Activated gamma-delta T cell treated with anti-CD3 and anti-CD28 coated beads, Interleukin-2, amount 50 U/mL, for 16 hours (primary cell): ENCODE measurements around the gene ASB9.
"Not testable (repeated sequence)": the region's sequence is repeated elsewhere in the genome, so short reads cannot be mapped to it uniquely, and the experiment has no call there.

Experiments
- DNase-seq: peaks from one replicate; pipeline ENCODE4 v3.0.0-alpha.2; 2020; ENCODE audit warnings: low read depth

Gene ASB9

DNA sequence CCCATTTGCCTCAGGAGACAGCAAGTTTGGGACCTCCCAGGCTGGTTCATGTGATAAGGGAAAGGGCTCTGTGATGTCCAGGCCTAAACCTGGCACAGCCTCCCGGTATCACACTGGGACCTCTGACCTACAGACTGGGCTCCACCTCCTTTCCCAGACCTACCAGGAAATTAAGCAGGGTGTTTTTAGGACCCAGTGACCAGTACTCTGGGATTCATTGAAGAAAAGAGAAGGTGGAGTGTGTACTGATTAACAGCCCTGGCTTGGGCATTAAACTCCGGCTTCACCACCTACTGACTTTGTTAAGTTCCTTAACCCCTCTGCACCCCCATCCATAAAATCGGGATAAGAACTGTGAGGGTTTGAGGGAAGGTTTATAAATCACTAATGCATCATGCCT, 28.6 kb downstream of the ASB9 start:
- DNase-seq = no peak

DNA sequence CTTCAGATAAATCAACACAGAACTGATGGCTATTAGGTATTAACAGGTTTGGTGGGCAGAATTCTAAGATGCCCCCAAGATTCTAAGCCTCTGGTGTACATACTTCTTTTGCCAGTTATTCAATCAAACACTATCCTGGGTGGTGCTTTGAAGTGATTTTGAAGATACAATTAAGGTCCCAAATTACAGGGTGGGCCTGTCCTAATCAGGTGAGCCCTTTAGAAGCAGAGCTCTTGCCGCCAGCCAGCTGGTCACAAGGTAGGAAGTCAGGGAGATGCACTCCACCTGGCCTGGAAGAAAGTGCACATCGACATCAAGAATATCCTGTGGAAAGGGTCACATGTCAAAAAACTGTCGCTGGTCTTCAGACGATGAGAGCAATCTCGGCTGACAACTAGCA, 29.5 kb downstream of the ASB9 start:
- no peak for DNase-seq

DNA sequence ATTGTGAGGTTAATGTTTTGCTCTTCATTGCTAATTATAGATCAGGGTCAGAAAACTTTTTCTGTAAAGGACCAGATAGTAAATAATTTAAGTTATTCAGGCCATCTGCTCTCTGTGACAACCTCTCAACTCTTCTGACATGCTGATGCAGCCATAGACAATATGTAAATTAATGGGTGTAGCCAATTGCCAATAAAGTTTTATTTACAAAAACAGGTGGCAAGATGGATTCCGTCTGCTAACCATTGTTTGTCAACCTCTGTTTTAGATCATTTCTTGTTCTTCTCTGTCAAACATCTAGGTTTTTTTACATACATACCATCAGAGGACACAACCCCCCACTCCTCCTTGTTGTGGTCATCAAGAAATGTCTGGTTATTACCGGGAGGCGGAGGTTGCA, 33.7 kb downstream of the ASB9 start:
- DNase-seq = no peak

DNA sequence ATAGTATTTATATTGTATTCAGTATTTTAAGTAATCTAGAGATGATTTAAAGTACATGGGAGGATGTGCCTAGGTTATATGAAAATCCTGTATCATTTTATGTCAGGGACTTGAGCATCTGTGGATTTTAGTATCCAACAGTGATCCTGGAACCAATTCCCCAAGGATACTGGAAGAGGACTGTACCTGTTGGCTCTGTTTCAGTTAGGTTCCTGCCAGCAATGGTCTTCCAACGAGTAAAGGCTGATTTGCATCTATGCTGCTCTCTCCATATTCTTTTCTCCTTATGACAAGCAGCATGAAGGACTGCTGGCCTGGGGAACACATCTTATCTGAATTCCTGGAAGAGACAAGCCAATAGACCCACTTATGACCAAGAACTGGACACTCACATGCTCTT, 34.9 kb downstream of the ASB9 start:
- DNase-seq = no peak

DNA sequence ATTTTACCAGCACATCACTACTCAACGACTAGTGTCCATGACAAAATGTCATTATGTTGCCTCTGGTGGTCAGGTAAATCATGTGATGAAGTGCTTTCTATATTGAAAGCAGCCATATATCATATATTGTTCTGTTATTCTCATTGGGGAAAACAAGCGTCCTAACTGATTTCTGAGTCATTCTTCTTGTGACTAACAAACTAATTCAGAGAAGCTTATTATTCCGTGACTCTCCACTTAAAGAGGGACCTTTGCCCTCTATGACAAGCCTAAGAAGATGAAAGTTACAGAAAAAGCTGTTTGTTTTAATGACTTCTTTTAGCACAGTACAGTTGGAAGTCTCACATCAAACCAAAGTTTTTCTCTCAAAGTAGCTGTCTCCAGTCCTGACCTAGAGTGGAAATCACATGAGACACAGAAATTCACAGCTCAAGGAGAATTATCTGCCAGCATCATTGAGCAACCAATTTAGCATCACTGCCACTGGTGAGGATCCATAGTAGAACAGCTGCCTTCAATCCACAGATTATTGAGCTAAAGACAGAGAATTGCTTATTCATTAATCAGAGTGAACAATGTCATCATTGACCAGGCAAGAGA, 36.4 kb downstream of the ASB9 start:
- no peak for DNase-seq

DNA sequence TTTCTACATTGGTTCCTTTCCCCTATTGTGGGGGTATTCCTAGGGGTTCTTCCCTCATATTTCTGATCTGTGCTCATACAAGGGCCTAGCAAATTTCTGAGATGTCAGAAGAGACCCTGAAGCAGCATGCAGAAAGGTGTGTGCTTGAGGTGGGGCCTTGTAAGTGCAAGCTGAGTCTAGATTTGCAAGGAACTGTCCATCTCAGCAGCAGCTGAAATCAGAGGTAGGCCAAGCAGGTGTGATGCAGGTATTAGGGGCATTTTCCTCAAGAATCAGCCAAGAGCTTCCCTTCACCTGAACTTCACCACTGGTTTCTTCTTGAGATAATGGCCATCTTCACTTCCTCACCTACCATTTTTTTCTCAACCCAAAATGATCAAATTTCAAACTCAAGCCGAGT, 45.1 kb downstream of the ASB9 start:
- no peak for DNase-seq

DNA sequence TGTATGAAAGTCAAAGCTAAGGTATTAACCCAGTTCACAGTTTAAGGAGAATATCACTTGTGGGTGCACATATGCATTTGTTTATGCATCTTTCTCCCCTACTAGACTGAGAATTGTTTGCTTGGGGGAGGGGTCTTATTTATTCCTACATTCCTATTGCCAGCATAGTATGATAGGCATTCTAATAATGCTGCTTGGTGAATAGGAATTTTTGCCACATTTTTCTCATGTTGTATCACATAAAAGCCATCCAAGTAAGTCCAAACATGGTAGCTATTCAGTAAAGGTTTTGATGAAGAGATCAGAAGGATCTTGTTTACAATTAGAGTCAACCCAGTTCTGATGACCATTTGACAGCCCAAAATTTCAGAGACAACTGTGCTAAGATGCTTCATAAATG, 48.6 kb downstream of the ASB9 start:
- DNase-seq = no peak

DNA sequence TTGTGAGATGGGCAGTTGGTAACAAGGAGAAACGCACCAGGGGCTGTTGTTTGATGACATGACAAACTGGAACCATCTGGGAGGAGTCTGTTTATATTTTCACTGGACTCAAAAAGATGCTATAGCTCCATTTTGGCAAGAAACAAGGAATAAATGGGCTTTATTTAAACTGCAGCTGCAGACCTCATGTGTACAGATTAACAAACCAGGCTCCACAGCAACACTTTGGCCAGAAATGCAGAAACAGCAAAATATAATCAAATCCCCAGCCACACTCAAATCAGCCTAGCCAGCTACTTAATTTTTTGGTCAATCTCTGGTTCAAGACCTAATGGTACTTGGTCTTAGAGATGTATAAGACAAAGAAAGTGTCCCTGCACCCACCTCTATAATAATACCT, 52.7 kb downstream of the ASB9 start:
- DNase-seq = no peak

DNA sequence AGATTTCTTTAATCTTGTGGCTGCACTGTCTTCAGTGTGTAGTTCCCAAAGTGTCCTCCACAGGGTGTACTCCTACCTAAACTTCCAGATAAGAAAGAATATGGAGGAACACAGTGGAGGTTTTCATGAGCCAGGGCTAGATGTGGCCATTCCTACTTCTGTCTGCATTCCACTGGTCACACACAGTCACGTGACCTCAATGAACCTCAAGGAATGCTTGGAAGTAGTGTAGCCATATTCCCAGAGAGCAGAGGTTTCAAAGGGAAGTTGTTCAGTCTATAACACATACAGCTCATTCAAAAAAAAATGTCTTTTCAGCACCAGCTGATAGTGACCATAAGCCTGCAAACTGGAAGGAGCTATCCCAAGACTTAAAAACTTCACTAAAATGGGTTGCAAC, 53.6 kb downstream of the ASB9 start:
- DNase-seq = no peak

DNA sequence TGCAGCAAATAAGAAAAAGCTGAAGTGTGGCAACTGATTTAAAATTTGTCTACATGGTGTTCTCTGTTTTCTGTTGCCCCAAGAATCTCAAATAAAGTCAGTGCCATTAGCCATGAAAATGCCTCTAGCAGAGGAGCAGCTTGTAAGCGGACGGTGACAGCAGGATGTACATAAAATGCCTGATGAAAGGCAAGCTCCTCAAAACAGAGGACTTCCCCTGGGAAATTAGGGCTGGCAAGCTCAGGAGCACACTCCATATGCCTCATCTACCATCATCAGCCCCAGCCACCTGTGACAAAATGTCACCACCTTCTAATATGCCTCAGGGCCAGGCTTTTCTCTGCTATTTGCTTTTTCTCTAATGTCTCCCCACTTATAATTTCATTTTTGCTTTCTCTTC, 54.5 kb downstream of the ASB9 start:
- no peak for DNase-seq

DNA sequence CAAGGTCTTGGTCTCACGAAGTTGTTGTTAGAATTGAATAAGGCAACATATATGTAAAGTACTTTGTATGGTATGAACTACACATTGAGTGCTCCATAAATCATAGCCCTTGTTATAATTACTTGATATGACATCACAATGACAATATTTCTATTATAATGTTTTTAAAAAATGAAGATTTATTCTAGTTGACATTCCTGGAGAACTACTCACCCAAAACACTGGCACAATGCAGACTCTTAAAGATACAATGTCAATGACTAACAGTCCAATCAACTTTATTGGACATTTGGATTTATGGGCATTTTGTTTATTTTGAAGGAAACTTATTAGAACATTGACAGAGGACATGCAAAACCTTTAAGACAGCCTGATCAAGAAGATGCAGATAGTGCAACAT, 55.3 kb downstream of the ASB9 start:
- no peak for DNase-seq

DNA sequence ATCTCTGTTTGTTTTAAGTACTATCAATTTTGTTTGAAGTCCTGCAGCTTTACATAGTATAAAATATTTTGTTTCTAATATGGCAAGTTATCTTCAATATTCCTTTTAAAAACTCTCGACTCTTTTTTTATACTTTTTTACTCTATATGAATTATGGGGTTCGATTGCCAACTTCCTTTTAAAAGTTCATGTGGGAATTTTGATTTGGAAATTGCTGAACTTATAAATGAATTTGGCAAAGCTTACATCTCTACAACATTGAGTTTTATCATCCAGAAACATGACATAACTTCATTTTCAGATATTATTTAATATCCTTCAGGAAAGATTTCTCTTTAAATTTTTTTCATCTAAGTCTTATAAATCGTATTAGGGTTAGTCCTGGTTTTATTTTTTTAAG, 60.8 kb downstream of the ASB9 start:
- no peak for DNase-seq

DNA sequence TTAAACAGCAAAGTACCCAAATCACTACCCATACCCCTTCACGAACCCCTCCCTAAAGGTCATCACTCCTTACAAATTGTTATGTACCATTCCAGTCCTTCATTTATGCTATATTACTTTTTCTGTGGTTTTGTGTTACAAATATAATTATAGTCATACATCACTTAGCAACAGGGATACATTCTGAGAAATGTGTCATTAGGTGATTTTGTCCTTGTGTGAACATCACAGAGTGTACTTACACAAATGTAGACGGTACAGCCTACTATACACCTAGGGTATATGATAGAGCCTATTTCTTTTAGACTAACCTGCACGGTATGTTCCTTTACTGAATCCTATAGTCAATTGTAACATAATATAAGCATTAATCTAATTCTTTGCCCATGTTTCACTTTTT, 61.9 kb downstream of the ASB9 start:
- DNase-seq = no peak

DNA sequence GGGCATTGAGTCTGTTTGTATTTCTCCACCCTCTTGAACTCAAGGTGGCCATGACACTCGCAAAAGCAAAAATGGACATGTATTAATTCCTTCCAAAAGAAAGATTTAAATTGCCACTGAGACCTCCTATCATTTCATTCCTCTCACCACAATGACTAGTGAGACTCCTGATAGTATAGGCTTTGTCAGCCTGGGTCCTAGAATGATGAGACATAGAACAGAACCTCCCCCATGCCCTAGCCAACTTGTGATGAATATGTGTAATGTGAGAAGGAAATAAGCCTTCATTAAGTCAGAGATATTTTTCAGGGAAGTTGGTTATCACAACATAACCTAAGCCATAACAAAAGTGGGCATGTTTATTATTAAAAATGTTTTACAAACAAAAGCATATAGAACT, 62.5 kb downstream of the ASB9 start:
- DNase-seq = no peak

DNA sequence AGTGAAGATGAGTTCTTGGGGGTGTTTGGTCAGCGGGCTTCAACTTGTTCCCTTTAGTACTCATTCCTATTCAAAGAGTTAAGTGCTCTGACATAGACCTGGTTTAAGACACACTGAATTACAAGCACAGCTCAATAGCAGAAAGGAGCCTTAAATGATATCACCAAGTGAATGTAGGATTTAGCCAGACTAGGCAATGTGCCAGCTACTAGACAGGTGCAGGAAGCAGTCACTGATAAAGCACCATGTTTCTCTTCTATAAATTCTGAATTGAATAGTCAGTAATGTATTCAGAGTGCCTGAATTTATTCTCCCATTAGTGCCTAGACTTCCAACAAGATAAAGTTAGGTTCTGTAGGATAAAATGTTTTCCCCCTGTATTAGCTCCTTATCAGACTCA, 63.6 kb downstream of the ASB9 start:
- DNase-seq = no peak

DNA sequence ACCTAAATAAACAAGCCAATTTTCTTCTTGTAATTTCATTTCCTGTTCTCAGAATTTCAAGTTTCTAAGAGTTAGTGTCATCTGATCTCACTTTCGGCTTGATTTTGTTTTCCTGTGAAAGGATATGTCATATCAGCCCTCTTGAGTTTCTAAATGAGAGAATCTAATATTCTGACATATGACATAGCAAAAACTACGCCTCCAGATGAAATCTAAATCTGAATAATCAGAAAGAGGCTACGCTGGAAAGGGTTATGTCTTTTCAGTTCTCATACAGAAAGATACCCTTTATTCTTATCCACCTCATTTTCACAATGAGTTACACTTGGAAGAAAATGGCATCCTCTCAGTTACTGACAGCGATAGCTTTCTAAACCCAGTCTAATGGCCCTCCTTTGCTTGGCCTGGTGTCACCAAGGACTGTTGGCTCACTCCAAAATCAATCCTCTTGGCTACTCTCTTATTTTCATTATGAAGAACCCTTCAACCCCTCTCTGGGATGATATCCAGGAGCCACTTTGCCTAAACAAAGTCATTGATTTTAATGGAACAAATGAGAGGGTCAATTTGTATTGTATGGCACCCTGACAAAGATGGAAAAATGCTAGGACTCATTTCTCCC, 65.6 kb downstream of the ASB9 start:
- no peak for DNase-seq

DNA sequence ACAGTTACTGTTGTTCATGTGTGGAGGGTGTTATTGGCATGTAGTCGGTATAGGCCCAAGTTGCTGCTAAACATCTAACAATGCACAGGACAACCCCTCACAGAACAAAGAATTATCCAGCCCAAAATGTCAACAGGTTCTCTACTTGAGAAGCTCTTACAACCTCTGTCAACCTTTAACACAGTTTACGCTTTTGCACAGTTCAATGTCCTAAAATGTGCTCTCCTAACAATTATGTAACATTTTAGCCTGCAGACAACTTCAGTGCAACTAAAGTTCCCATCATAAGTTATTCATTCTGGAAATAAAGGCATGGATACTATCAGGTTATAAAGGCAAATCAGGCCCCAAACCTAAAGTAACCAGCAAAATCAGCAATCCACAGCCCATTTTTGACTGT, 66.2 kb downstream of the ASB9 start:
- DNase-seq = no peak

DNA sequence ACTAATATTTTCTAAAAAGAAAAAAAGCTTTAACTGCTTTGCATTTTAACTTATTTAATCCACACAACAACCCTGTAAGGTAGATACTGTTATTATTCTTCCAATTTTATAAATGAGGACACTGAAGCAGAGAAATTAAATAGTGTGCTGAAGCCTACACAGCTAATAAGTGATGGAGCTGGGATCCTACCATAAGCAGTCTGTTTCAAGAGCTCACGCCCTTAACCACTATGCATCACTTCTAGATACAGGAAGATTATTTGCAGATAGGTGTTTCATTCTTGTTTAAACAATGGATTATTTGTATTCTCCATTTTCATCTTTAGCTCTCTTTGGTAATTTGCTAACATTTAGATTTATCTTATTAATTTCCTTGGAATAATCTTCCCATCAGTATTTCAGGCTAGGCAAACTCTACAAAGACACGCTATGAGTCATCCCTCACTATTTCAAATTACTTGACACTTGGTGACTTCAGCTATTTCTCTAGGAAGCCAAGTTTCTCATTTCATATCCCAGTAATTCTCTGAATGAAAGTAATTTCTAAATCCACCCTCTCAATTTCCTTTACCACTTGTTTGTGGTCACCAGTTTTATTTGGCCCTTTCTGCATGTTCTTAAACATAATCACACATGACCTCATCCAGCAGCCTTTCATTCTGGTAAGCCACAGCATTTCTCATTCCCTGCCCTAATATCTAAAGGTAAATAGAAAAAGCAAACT, 67.3 kb downstream of the ASB9 start:
- DNase-seq = no peak

DNA sequence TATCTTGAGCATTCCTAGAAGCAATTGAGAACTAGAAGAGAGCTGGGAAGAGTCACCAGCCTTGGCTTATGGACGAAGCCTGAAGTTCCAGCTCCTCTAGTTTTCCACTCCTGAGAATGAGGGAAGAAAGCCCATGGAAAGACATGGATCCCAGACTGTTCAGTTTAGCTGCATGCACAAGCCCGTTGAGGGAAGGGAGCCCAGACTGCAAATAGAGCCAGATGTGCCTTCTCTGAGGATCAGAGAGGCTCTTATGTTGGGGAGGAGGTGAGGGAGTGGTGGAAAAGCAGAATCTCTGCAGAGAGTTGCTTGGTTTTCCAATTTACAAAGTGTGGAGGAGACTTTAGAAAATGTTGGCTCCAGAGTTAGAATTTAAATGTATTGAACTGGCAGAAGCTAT, 69.0 kb downstream of the ASB9 start:
- DNase-seq = no peak

DNA sequence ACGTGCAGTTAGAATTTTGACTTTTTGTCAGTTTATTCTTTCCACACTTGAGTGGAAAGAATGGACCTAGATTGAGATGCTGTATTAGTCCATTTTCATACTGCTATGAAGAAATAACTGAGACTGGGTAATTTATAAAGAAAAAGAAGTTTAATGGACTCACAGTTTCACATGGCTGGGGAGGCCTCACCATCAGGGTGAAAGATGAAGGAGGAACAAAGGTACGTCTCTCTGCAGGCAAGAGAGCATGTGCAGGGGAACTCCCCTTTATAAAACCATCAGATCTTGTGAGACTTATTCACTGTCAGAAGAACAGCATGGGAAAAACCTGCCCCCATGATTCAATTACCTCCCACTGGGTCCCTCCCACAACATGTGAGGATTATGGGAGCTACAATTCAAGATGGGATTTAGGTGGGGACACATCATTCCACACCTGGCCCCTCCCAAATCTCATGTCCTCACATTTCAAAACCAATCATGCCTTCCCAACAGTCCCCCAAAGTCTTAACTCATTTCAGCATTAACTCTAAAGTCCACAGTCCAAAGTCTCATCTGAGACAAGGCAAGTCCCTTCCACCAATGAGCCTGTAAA, 71.2 kb downstream of the ASB9 start:
- not testable (repeated sequence) for DNase-seq

DNA sequence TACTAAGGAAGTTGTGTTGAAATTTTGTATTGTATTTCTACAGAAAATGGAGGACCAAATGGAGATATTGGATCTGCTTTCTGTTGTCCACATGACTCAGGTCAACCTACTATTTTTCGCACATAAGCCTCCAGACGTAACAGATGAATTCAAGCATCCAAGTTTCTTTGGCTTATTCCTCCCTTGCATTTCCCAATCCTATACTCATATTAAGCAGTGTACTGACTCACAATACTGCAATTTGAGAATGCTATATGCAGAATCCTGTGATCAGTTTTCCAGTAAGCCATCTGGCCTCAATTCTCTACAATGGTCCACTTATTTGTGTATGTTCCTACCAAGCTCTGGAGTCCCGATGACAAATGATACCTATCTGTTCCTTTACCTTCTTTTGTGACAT, 75.7 kb downstream of the ASB9 start:
- DNase-seq = no peak
